Measurements from ENCODE around the gene FOXM1.

DNA sequence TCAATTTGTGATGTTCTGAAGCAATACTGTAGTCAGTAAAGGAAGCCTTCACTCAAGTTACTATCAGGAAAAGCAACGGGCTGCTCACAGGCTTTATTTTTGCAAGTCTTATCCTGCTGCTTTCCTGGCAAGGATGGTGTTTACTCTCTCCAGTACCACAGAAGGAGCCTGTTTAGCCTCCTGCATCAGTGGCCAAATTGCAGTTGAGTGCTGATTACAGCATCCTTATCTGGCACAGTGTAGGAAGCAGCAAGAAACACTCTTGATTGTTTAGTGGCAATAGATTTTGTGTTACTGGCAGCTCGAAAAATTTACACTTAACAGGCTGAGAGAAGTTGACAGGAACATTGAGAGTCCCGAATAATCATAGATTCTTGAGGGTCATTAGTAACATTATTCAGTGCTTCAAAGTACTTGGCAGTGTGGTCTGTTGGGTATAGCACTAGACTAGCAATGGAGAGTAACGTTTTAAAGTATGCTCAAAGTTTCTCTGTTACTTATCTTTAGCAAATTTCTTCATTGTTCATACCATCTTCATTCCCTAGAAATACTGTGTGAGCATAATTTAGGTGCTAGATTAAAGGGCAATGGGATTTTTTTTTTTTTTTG is 25.4 kb upstream of the FOXM1 start:
- TF ChIP-seq, protein P1, sequence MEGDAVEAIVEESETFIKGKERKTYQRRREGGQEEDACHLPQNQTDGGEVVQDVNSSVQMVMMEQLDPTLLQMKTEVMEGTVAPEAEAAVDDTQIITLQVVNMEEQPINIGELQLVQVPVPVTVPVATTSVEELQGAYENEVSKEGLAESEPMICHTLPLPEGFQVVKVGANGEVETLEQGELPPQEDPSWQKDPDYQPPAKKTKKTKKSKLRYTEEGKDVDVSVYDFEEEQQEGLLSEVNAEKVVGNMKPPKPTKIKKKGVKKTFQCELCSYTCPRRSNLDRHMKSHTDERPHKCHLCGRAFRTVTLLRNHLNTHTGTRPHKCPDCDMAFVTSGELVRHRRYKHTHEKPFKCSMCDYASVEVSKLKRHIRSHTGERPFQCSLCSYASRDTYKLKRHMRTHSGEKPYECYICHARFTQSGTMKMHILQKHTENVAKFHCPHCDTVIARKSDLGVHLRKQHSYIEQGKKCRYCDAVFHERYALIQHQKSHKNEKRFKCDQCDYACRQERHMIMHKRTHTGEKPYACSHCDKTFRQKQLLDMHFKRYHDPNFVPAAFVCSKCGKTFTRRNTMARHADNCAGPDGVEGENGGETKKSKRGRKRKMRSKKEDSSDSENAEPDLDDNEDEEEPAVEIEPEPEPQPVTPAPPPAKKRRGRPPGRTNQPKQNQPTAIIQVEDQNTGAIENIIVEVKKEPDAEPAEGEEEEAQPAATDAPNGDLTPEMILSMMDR (IDR thresholded peaks at IDR 0.05): no peak
- TF ChIP-seq POLR2A (IDR thresholded peaks at IDR 0.05): no peak

Measured in testis (tissue), 2 donors.